ENCODE measurements around the gene ANKRD55. TPM values are rescaled to one million over a fixed set of nuclear protein-coding genes. Genes with fewer than 3 reads are reported as not detected.

Gene ANKRD55
- total and polyA plus RNA-seq, 9 donors = 0.05 to 0.25 (median 0.23) TPM; not detected in 6

DNA sequence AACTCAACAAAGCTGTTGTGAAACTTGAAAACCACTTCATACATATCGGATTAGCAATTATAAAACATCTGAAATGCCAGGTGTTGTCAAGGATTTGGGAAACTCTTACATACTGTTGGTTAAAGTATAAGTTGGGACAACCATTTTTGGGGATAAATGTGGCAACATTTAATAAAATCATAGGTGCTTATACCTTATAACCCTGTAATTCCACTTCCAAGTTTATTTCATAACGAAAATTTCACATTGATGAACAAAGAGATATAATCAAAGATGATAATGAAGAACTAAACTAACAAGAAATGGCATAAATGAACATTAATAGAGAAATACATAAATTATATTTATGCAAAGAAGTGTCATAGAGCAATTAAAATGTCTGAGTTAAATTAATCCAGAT is 54.3 kb downstream of the ANKRD55 start:
- TF ChIP-seq CTCF (IDR thresholded peaks at IDR 0.05) (no peak), EP300 (IDR thresholded peaks at IDR 0.05) (no peak), POLR2A (IDR thresholded peaks at IDR 0.05) (no peak)
- H3K4me1 ChIP-seq (ENCODE audit: insufficient read depth) = peaks cover 5% of the 10 kb centered on the region
- DNase-seq = no peak
- no peak overlapping the region for H3K27ac ChIP-seq
- H3K27me3 ChIP-seq = no peaks in the 10 kb centered on the region
- intact Hi-C loops (cut with DNase I) = no loop called here
- no peaks in the 10 kb centered on the region for H3K9me3 ChIP-seq
- WGBS, 3 donors = 95 to 98% (median 96%) methylated on average over 2 of the region's 2 CpGs
- no peak overlapping the region for H3K4me3 ChIP-seq
- no peaks in the 10 kb centered on the region for H3K36me3 ChIP-seq

GRCh38 chr5:56176871-56177533 is 56.1 kb downstream of the ANKRD55 start:
- Histone ChIP-seq H3K9me3 (no peaks in the 10 kb centered on the region), H3K27ac (no peak overlapping the region), H3K36me3 (no peaks in the 10 kb centered on the region), H3K27me3 (no peaks in the 10 kb centered on the region), H3K4me3 (no peak overlapping the region), H3K4me1 (ENCODE audit: insufficient read depth) (peaks cover 9% of the 10 kb centered on the region)
- 37 to 41% (median 38%) methylated on average over 4 of the region's 4 CpGs for WGBS, 3 donors
- TF ChIP-seq POLR2A (IDR thresholded peaks at IDR 0.05) = no peak
- TF ChIP-seq CTCF (IDR thresholded peaks at IDR 0.05) = no peak
- no peak for TF ChIP-seq EP300 (IDR thresholded peaks at IDR 0.05)
- no peak for DNase-seq
- intact Hi-C loops (cut with DNase I) = no loop called here

- no peaks in the 10 kb centered on the region for H3K27me3 ChIP-seq
- no peak for DNase-seq
- WGBS, 3 donors = 42 to 57% (median 43%) methylated on average over 6 of the region's 6 CpGs
- H3K27ac ChIP-seq = no peak overlapping the region
- intact Hi-C loops (cut with DNase I) = no loop called here
- H3K4me3 ChIP-seq = no peak overlapping the region
- H3K4me1 ChIP-seq (ENCODE audit: insufficient read depth) = peaks cover 9% of the 10 kb centered on the region
- TF ChIP-seq POLR2A (IDR thresholded peaks at IDR 0.05) (no peak), CTCF (IDR thresholded peaks at IDR 0.05) (no peak), EP300 (IDR thresholded peaks at IDR 0.05) (no peak)
- H3K36me3 ChIP-seq = no peaks in the 10 kb centered on the region
- H3K9me3 ChIP-seq = no peaks in the 10 kb centered on the region
Measured at GRCh38 chr5:56176155-56176798, 56.9 kb downstream of the ANKRD55 start.

- 6 to 15% (median 12%) methylated on average over 3 of the region's 3 CpGs for WGBS, 3 donors
- intact Hi-C loops (cut with DNase I) = no loop called here
- Histone ChIP-seq H3K27ac (no peak overlapping the region), H3K4me3 (no peak overlapping the region), H3K9me3 (no peaks in the 10 kb centered on the region), H3K36me3 (no peaks in the 10 kb centered on the region), H3K4me1 (ENCODE audit: insufficient read depth) (peaks cover 13% of the 10 kb centered on the region), H3K27me3 (no peaks in the 10 kb centered on the region)
- DNase-seq = peak in 1 of 5 donors; percentile 60
- no peak for TF ChIP-seq CTCF (IDR thresholded peaks at IDR 0.05)
- TF ChIP-seq EP300 (IDR thresholded peaks at IDR 0.05) = no peak
- TF ChIP-seq POLR2A (IDR thresholded peaks at IDR 0.05) = no peak
Measured at GRCh38 chr5:56175488-56175887, 57.6 kb downstream of the ANKRD55 start.
